HUES64 (cell line): Measurements from ENCODE around the gene SLC25A11.

Experiments used
- H3K27ac ChIP-seq: 2 replicates; pipeline ENCODE4 v1.7.0; 2013; ENCODE audit warnings: low read depth, low read length, inconsistent platforms
- H3K27me3 ChIP-seq: 2 replicates; pipeline ENCODE4 v1.6.1; 2013; ENCODE audit warnings: mild to moderate bottlenecking, low read length; ENCODE audit not compliant: insufficient read depth
- H3K36me3 ChIP-seq: 2 replicates; pipeline ENCODE4 v1.6.1; 2013; ENCODE audit warnings: mild to moderate bottlenecking, low read length; ENCODE audit not compliant: insufficient read depth
- H3K4me1 ChIP-seq: 2 replicates; pipeline ENCODE4 v1.6.1; 2013; ENCODE audit warnings: mild to moderate bottlenecking, low read length, moderate library complexity; ENCODE audit not compliant: insufficient read depth
- H3K4me3 ChIP-seq: 2 replicates; pipeline ENCODE4 v1.5.1; 2013; ENCODE audit warnings: mild to moderate bottlenecking, low read length, moderate library complexity
- H3K9ac ChIP-seq: 2 replicates; pipeline ENCODE4 v1.6.1; 2013; ENCODE audit warnings: mild to moderate bottlenecking, low read depth, low read length
- H3K9me3 ChIP-seq: 2 replicates; pipeline ENCODE4 v1.6.1; 2013; ENCODE audit warnings: low read depth, low read length; ENCODE audit not compliant: insufficient read depth
- WGBS: fragments of 150-250, 120-280 bp; methylation state at CpG from one replicate; pipeline ENCODE4 v1.1.7; 2013; ENCODE audit warnings: missing lambda C conversion rate; 5-methylcytosine and 5-hydroxymethylcytosine counted together

SLC25A11 gene

GRCh38 chr17:4942760-4943508 lies 3.1 kb upstream of the SLC25A11 start:
- WGBS, result 93% methylated on average over 13 of the region's 13 CpGs
- H3K4me1 ChIP-seq, result peaks cover 32% of the 10 kb centered on the region; the same call in 1 of the 2 replicates
- no peak overlapping the region for H3K27ac ChIP-seq

GRCh38 chr17:4941319-4941610 lies 1.4 kb upstream of the SLC25A11 start:
- 83% methylated on average over 4 of the region's 4 CpGs for WGBS
- Histone ChIP-seq H3K36me3 (peaks cover 66% of the 10 kb centered on the region), H3K27ac (peak overlapping the region; percentile 90; the same call in 1 of the 2 replicates)

More at GRCh38 chr17:4942760-4943508, 3.1 kb upstream of the SLC25A11 start:
- no peaks in the 10 kb centered on the region for H3K9me3 ChIP-seq
- no peaks in the 10 kb centered on the region for H3K27me3 ChIP-seq
- H3K9ac ChIP-seq, result no peak overlapping the region
- H3K4me3 ChIP-seq, result no peak overlapping the region
- H3K36me3 ChIP-seq, result peaks cover 63% of the 10 kb centered on the region

GRCh38 chr17:4940555-4941318 lies 891 bp upstream of the SLC25A11 start:
- no peaks in the 10 kb centered on the region for H3K27me3 ChIP-seq
- H3K9ac ChIP-seq, result peak overlapping the region; percentile 89
- peak overlapping the region; percentile 90 for H3K27ac ChIP-seq
- peaks cover 60% of the 10 kb centered on the region for H3K36me3 ChIP-seq
- no peaks in the 10 kb centered on the region for H3K9me3 ChIP-seq
- peaks cover 23% of the 10 kb centered on the region; the same call in 1 of the 2 replicates for H3K4me1 ChIP-seq
- 3% methylated on average over 29 of the region's 29 CpGs for WGBS
- peak overlapping the region; percentile 70 for H3K4me3 ChIP-seq

More at GRCh38 chr17:4941319-4941610, 1.4 kb upstream of the SLC25A11 start:
- Histone ChIP-seq H3K4me1 (peaks cover 27% of the 10 kb centered on the region; the same call in 1 of the 2 replicates), H3K9me3 (no peaks in the 10 kb centered on the region), H3K4me3 (peak overlapping the region; percentile 70), H3K27me3 (no peaks in the 10 kb centered on the region), H3K9ac (peak overlapping the region; percentile 89)

GRCh38 chr17:4939546-4939795 lies 375 bp downstream of the SLC25A11 start:
- H3K4me1 ChIP-seq, result peaks cover 13% of the 10 kb centered on the region; the same call in 1 of the 2 replicates
- H3K27ac ChIP-seq, result peak overlapping the region; percentile 90
- 1% methylated on average over 16 of the region's 16 CpGs for WGBS
- H3K9ac ChIP-seq, result peak overlapping the region; percentile 89
- no peaks in the 10 kb centered on the region for H3K9me3 ChIP-seq
- peaks cover 48% of the 10 kb centered on the region for H3K36me3 ChIP-seq
- H3K4me3 ChIP-seq, result peak overlapping the region; percentile 70
- no peaks in the 10 kb centered on the region for H3K27me3 ChIP-seq

GRCh38 chr17:4938688-4939545 lies 929 bp downstream of the SLC25A11 start:
- H3K4me3 ChIP-seq, result peak overlapping the region; percentile 70
- no peaks in the 10 kb centered on the region for H3K27me3 ChIP-seq
- H3K9me3 ChIP-seq, result no peaks in the 10 kb centered on the region
- H3K27ac ChIP-seq, result peak overlapping the region; percentile 90
- H3K36me3 ChIP-seq, result peaks cover 43% of the 10 kb centered on the region
- H3K4me1 ChIP-seq, result peaks cover 13% of the 10 kb centered on the region; the same call in 1 of the 2 replicates
- H3K9ac ChIP-seq, result peak overlapping the region; percentile 89
- 70% methylated on average over 19 of the region's 19 CpGs for WGBS

- peaks cover 13% of the 10 kb centered on the region; the same call in 1 of the 2 replicates for H3K4me1 ChIP-seq
- 92% methylated on average over 11 of the region's 11 CpGs for WGBS
- peak overlapping the region; percentile 89 for H3K9ac ChIP-seq
- H3K9me3 ChIP-seq, result no peaks in the 10 kb centered on the region
- H3K27me3 ChIP-seq, result no peaks in the 10 kb centered on the region
- H3K36me3 ChIP-seq, result peaks cover 34% of the 10 kb centered on the region
- no peak overlapping the region for H3K27ac ChIP-seq
- H3K4me3 ChIP-seq, result no peak overlapping the region
Measured at GRCh38 chr17:4938069-4938491, 1.8 kb downstream of the SLC25A11 start.

- Histone ChIP-seq H3K27ac (no peak overlapping the region), H3K36me3 (peaks cover 29% of the 10 kb centered on the region), H3K27me3 (no peaks in the 10 kb centered on the region), H3K4me1 (peaks cover 13% of the 10 kb centered on the region; the same call in 1 of the 2 replicates), H3K4me3 (no peak overlapping the region), H3K9me3 (no peaks in the 10 kb centered on the region), H3K9ac (no peak overlapping the region)
- WGBS, result 95% methylated on average over 16 of the region's 16 CpGs
Measured at GRCh38 chr17:4937553-4937952, 2.3 kb downstream of the SLC25A11 start.

- Histone ChIP-seq H3K4me1 (peaks cover 13% of the 10 kb centered on the region; the same call in 1 of the 2 replicates), H3K4me3 (no peak overlapping the region), H3K9ac (no peak overlapping the region), H3K36me3 (peaks cover 21% of the 10 kb centered on the region), H3K9me3 (no peaks in the 10 kb centered on the region), H3K27me3 (no peaks in the 10 kb centered on the region), H3K27ac (no peak overlapping the region)
- 93% methylated on average over 3 of the region's 3 CpGs for WGBS
Measured at GRCh38 chr17:4936436-4936835, 3.4 kb downstream of the SLC25A11 start.

- no peak overlapping the region for H3K4me3 ChIP-seq
- H3K9ac ChIP-seq, result no peak overlapping the region
- H3K27ac ChIP-seq, result no peak overlapping the region
- no peaks in the 10 kb centered on the region for H3K27me3 ChIP-seq
- peaks cover 21% of the 10 kb centered on the region for H3K36me3 ChIP-seq
- peaks cover 9% of the 10 kb centered on the region; the same call in 1 of the 2 replicates for H3K4me1 ChIP-seq
- no peaks in the 10 kb centered on the region for H3K9me3 ChIP-seq
Measured at GRCh38 chr17:4935650-4936049, 4.2 kb downstream of the SLC25A11 start.

- Histone ChIP-seq H3K36me3 (peaks cover 21% of the 10 kb centered on the region), H3K9me3 (no peaks in the 10 kb centered on the region), H3K9ac (no peak overlapping the region), H3K4me1 (peaks cover 9% of the 10 kb centered on the region; the same call in 1 of the 2 replicates), H3K27ac (0 out of 2 replicates have a peak overlapping the region, but pooled peaks have one; percentile 6), H3K27me3 (no peaks in the 10 kb centered on the region), H3K4me3 (no peak overlapping the region)
- 67% methylated on average over 14 of the region's 14 CpGs for WGBS
Measured at GRCh38 chr17:4934173-4934979, 5.5 kb downstream of the SLC25A11 start.
